NCI-H187 (cell line): ENCODE measurements around the gene MAP2K3.

Experiments used
- DNase-seq, 2 experiments: peaks; one replicate each; lab custom pipeline; 2025; lab: John Stamatoyannopoulos, UW

The MAP2K3 gene

DNA sequence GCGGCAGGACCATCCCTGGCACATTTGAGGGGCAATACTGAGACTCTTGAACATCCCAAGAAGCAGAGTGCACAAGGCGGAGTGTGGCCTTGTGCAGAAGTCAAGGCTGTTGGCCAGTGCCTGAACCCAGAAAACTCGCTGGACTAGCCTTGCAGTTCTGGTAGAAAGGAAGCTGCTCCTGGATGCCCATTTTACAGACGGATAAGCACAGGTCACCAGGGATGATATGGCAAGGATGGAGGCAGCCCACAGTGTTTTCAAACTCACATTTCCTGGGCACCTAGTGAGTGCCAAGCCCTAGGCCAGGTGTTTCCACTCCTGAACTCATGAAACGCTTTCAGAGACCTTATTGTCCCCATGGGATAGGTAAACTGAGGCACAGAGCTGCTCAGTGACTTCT lies 1.7 kb upstream of the MAP2K3 start:
- no peak for DNase-seq

DNA sequence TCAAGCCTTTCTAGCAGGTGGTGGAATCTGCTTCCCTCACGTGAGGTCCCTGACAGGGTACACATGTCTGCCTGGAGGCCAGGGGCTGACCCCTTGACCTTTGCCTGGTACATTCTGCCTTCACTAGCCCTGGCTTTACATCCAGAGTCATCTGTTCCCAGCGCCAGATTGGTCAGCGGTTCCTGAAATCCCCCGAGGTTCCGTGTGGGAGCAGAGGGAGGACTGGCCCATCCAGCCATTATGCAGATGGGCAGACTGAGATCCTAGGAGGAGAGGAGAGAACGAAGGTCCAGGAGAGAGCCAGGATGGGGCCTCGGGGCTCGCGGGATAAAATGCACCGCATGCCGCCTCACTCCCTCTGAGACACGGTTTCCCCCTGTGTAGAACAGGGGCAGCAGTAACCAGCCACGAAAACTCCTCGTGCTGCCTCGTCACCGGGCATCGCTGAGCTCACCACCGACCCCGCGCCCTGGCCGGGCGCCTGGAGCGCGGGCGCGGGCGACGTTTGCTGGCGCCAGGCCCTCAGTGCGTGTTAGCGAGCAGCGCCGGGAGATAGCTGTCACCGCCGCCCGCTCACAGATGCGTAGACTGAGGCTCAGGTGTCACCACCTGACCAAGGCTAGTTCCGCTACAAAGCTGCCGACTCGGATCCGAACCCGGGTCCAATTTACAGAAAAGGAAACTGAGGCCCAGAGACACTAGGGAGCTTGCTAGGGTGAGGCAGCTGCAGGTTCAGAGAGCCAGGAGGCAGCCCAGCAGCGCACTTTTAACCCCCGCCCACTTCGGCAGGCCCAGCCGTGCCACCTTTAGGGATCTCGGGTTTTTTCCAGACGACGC lies 811 bp upstream of the MAP2K3 start:
- no peak for DNase-seq

DNA sequence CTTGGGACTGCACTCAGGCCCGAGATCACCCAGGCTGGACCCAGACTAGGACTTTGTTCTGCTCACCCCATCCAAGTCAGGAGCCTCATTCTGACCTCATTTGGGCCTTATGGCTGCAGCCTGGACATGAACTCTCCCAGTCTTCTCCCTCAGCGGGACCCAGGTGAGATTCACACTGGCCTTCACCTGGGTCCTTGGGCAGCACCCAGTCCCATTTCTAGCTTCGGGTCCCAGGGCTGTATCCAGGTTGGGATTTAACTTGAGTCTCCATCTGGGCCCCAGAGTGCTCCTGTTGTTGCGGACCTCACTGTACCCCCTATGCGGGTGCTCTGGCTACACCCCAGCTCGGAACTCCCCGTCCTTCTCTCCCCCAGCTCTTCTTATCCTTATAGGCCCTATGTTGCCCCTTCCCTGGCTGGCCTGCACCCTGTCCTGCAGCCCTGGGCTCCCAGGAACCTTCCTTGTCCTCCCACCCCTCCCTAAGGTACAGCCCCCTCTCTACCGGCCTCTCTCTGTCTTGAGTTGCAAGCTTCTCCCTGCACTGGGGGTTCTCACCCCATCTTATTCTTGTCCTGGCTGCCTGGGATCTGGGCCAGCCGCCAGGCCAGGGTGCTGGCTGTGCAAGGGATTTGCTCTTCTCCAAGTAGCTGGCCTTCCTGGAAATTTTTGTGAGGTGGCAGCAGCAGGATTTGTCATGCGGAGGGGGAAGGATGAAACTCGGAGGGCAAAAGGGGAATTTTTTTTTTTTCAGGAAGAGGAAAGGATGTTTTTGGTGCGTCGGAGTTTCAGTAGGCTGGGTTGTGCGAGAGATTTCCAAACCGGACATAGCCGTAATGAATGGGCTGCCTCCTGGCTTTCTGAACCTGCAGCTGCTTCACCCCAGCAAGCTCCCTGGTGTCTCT lies 904 bp downstream of the MAP2K3 start:
- no peak for DNase-seq

DNA sequence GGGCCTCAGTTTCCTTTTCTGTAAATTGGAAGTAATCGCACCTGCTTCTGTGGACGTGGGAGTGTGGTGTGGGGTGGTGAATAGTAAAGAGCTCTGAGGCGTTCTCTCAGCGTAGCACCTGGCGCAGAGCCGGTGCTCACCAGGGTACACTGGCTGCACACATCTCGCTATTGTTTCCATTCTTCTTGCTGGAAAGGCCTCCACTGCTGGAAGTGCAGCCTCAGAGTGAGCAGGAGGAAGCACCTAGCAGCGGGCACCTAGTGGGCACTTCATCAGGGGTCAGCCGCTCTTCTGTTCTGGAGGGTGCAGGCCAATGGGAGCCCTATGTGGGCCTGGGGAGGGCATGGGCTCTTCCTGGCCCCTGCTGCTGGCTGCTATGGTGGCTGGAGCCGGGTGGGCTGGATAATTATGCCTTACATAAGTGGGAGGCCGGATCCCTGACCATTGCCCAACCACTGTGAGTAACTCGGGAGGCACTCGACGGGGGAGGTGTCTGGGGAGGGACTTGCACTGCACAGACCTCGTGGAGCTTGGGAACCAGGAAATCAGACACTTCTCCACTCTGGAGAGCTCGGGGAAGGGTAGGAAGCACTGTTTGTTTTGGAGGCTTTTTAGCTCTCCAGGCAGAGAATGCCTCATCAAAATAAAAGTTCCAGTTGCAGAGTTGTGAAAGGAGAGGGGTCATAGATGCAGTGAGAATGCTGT lies 1.7 kb downstream of the MAP2K3 start:
- DNase-seq: peak; percentile 18 to 63

DNA sequence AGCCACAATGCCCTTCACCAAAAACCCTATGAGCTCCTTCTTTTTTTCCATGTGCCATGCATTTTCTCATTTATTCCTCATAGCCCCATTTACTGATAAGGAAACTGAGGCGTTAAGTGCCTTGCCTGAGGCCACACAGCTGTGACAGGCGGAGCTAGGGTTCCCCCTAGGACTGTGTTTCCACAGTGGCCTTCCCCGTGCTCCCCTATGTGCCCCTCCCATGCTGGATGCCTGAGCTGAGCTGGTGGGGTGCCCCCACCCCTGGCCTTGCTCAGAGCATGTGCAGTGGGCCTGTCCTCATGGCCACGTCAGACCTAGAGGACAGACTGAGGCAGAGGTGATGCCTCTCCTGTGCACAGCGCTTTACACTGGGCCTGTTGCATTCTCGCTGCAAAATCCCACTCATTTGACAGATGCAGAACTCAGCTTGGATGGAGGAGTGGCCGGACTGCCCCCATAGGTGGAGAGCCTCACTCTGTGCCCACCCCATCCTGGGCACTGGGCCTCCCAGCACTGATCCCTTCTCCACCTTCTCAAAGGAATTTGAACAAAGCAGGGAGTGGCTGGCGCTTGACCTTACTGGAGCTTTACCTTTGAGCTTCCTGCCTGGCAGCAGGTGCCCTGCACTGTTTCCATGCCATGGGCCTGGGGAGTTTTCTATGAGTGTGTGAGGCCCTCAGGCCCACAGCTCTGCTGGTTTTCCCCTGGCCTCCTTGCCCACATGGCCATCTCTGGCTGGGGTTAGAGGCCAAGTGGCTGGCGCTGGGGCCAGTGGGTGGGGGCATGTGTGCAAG lies 2.6 kb downstream of the MAP2K3 start:
- DNase-seq: no peak

DNA sequence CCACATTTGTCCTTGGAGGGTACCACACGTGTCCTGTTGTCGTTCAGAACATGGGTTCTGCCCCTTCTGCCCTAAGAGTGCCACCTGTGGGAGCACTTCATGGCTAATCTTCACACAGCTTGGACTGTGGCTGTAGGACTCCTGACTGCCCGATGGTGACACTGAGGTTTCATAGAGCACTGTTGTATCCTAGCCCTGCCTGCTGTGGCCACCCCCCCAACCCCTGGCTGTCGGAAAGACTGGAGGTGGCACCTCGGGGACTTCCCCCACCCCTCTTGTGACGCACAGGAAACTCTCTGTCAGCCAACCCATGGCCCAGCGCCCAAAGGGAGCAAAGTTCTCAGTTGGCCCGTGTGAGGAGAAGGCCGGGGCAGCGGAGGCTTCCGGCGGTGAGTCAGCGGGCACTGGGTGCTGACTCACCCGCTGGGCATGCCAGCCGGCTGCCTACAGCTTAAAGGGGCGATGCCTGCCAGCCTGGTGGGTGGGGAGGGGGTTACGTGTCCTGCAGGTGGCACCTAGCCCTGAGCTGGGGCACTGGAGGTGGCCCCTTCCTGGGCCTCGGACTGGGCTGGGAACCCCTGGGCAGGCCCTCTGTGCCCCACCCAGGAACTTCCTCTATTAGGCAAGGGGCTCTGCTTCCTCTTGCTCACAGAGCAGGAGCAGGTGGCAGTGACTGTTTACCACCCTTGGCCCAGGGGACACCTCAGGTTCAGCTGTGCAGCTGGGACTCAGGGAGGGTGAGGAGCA lies 3.4 kb downstream of the MAP2K3 start:
- DNase-seq: no peak

DNA sequence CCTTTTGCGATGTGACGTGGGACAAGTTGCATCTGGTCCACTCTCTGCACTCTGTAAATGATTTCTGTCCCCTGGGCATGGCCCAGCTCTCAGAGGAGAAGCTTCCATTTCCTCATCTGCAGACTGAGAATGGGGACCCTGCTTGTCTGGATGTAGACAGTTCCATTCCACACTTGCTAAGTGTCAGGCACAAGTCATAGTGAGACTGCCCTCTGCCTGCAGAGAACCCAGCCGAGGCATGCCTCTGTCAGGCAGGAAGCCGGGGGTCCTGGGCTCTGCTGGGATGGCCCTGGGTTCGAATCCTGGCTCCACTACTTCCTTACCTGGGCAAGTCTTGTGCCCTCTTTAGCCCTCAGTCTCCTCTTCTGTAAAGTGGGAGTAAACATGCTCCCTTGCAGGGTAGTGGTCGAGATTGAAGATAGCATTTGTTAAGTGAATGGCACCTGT lies 4.1 kb downstream of the MAP2K3 start:
- DNase-seq: no peak

DNA sequence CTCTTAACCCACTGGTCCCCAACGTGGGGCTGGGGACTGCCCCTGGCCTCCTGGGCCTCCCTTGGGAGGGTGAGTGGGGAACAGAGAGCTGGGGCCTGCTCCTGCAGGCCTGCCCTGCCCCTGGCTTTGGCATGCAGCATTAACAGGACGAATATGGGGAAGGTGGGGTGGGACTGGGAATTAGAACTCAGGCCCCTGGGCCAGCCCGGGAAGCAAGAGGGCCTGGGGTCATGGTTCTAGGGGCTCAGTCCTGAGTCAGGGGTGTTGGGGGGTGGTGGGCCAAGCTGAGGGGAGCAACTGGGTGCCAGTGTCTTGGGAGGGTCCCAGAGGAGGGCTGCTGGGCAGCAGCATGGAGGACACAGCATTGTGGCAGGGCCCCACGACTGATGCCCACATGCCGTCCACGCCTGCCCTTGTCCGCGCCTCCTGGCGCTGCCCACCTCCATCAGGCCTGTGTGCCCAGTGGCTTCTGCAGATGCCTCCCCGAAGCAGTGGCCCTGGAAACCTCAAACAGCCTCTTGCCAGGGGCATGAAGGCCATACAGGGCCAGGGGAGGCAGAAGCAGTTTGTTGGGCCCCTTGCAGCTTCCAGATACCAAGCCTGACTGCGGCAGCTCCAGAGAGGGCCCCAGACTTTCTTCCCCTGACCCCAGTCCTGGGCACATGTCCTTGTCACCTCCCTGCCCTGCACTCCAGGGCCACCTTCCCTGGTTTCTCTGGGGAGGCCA lies 4.8 kb downstream of the MAP2K3 start:
- no peak for DNase-seq

DNA sequence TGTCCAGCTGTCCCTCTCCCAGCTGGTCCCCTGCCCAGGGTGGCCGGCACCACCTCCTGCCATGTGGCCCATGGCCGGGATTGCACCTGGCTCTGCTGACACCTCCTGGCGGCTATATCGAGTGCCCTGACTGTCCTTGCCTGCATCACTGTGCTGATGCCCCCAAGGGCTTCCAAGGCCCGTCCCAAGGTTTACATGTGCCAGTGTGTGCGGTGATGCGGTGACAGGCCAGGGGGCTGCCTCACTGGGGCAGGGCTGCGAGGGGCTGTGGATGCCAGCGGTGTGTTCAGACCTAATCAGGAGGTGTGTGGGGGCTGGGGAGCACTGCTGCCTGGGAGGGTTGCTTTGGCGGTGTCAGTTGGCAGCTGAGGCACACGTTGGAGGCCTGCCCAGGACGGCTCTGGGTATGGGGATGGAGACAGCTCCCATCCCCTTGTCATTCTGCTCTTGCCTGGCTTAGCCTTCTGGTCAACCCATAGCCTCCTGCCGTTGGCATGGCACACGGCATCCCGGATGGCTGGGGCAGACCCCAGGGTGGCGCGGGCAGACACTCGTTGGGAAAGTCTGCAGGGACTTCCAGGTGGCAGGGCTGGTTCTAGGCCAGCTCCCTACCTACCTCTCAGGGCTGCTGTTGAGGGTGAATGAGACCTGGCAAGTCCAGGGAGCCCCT lies 5.5 kb downstream of the MAP2K3 start:
- no peak for DNase-seq

DNA sequence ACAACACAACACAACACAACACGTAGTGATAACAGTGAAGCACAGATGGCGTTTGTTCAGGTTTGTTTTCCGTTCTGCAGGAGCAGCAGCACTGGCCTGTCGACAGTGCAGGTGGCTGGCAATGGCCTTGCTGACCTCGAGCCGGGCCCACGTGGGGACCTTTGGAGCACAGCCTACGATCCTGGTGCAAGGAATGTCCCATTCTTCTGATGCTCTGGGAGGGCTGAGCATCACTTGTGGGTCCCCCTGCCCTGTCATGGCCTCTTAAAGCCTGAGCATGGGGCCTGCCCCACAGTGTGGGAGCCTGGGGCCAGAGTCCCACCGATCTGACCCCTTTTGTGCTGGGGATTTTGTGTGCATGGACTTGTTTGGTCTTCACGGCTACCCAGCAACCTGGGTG lies 6.8 kb downstream of the MAP2K3 start:
- no peak for DNase-seq

DNA sequence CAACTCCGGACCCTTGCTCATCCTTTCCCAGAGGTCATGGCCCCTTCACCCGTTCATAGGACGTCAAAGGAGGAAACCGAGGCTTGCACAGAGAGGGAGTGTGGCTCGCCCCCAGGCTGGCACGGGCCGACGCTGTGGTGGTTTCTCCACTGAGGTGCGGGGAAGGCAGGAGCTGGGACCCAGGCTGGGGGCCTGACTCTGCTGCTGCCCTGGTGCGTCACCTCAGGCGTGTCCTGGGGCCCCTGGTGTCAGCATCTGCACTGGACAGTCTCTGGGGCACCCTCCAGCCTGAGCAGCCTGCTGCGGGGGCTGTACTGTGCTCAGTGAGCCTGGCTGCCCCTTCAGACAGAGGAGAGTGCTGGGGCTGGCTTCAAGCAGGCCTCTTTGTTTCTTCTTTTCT lies 7.4 kb downstream of the MAP2K3 start:
- no peak for DNase-seq

DNA sequence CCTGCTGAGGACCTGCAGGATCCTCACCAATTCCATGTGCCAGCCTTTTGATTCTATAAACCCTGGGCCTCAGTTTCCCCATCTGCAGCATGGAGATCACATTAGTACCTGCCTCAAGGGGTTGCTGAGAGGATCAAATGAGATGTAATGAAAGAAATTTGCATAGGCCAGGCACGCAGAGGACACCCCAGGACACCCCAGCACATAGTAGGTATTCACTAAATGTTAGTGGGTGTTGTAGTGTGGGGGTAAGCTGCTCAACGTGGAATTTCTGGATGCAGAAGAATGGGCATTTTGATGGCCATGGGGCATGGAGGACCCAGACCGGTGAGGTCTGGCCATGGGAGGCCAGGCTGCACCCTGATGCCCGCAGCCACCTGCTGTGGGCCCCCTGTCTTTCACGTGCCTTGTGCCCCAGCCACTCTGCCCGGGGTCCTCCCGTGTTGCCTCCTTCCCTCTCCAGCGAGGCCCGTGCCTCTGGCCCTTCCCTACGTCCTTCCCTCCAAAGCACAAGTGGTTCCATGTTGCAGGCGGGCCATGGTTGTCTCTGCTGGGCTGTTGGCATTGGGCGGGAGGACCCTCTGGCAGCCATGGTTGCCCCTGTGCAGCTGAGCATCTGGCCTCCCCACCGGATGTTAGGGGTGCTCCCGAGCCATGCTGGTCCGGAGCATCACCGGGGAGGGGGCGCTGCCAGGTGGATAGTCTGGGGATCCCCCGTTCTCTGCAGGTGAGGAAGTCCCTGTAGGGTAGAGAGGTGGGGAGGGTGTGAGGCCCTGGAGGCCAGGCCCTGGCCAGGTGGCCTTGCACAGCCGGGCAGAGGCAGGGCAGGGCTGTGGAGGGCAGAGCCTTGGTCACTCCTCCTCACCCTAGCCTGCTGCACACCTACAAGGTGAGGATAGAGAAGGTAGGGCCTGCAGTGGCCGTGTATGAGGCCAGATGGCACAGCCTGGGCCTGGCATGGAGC lies 8.6 kb downstream of the MAP2K3 start:
- no peak for DNase-seq

DNA sequence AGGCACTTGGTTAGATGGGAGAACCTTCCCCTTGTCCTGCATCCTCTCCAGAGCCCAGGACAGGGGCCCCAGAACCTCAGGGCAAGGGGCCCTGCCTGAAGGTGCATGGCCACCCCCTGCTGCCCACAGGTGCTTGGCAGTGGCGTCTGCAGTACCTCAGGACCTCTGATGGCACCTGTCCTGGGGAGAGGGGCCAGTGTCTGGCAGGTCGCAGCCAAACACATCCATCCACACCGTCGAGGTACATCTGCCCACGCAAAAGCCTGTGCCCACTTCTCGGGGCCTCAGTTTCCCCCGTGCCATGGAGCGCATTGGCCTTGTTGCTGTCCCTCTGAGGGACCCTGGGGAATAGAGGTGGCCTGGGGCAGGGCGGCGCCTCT lies 9.3 kb downstream of the MAP2K3 start:
- no peak for DNase-seq

DNA sequence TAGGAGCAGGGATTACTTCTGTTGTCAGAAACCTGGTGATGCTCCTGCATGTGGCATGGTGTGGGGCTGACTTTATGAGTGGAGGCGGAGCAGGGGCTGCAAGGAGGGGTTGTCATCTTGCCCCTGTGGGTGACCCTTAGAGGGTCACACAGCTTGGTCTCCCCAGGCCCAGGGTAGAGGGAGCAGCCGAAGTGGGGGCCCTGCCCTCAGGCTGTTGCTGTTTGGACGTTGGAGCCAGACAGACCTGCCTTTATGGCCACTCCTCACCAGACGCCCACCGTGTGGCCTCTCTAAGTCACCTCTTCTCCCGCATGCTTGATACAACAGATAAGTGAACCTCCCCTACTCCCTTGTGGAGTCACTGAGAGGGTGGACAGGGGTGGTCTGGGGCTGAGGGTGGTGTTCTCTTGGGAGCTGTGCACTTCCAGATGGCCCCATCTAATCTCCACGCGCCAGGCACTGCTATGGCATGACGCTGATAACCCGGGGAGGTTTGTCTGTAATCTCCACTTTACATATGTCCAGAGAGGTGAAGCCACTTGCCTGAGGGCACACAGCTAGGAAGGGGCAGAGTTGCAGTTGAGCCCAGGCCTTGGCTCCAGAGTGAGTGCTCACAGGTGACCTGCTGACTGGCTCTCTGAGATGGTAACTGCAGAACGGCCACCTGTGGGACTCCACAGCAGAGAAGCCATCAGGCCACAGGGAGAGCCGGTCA lies 10.0 kb downstream of the MAP2K3 start:
- no peak for DNase-seq

DNA sequence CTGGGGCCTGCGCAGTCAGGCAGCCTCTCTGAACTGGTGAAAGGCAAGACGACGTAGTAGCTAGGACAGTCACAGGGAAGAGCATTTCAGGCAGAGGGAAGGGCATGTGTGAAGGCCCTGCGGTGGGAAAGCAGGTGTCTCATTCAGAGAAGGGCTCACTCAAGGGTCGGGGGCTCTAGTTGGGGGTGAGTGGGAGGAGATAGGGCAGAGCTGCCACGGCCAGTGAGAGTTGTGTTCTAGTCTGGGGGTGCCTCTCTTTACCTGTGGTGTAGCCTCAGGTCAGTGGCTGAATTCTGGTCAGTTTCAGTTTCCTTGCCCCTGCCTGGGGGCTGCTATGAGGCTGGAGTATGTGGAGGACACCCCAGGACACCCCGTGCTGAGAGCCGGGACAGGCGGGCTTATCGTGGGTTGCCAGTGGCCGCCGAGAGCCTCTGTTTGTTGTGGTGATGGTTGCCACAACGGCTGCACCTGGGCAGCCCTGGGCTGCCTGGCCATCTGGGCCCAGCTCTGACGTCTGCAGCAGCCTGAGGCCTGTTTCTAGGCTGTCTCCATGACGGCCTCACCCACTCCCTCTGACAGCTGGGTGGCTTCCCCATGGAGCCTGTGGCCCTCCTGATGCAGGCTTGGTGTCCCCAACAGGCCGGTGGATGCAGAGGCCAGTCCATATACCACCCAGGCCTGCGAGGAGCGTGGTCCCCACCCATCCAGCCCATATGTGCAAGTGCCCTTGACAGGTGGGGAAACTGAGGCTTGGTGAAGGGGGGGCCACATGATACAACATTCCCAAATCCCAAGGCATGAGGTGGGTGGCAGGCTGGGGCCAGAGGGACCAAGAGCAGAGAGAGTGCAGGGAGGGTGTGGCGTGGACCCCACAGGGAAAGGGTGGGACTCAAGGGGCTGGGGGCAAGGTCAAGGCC lies 10.8 kb downstream of the MAP2K3 start:
- DNase-seq: no peak

DNA sequence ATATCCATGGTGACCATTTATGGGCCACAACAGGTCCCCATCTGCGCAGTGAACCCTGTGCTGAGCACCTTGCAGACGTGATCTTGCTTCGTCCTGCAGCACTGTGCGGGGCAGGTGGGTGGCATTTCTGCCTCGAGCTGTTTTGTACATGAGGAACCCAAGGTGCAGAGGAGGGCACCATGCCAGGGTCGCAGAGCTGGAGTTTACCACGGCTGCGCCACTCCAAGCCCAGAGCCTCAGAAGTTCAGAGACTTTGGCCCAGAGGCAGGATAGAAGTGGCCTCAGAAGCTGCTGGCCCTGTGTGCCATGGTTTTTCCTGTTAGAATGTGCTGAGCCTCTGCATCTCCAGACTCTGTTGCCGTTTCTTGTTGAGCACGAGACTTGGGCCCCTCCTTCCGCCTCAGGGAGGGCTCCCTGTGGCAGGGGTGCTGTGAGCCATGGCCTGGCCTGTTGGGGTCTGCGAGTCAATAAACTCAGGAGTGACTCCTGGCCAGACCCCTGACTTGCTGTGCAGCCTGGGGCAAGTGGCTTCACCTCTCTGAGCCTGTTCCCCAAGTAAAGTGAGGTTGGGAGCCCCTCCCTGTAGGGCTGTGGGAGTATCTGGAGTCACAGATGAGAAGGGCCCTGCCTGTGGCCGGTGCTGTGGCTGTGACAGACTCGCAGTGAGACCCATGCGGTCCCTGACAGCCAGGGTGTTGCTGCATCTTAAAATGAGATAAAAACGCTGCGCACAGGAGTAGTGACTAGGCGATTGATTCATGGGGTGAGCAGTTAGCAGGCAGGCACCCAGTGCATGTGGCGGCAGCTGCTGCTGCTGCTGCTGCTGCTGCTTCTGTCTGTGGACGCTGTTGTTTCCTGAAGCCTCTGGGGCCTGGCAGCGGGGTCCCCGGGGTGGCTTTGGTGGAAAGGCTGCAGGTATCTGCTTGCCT lies 11.8 kb downstream of the MAP2K3 start:
- DNase-seq: no peak
